HG03159 (cell line): ENCODE measurements around the gene GALNTL6.

Experiments
- ATAC-seq: cut with Tn5 transposase; IDR thresholded peaks from one replicate; pipeline ENCODE4 v1.9.1; 2021; ENCODE audit warnings: mild to moderate bottlenecking, moderate library complexity; ENCODE audit not compliant: unreplicated experiment

Gene GALNTL6

GRCh38 chr4:171983935-171984805 is 171.0 kb downstream of the GALNTL6 start:
- no peak for ATAC-seq

GRCh38 chr4:171985129-171985528 is 171.9 kb downstream of the GALNTL6 start:
- ATAC-seq, result no peak

GRCh38 chr4:171993247-171993646 is 180.0 kb downstream of the GALNTL6 start:
- ATAC-seq, result no peak

GRCh38 chr4:172007889-172008288 is 194.7 kb downstream of the GALNTL6 start:
- ATAC-seq, result no peak

GRCh38 chr4:172009446-172010230 is 196.4 kb downstream of the GALNTL6 start:
- ATAC-seq, result no peak

- no peak for ATAC-seq
Observed at GRCh38 chr4:172011196-172011595, 198.0 kb downstream of the GALNTL6 start.

- ATAC-seq, result no peak
Observed at GRCh38 chr4:172018358-172018757, 205.2 kb downstream of the GALNTL6 start.

GRCh38 chr4:172035562-172035961 is 222.4 kb downstream of the GALNTL6 start:
- ATAC-seq, result no peak

GRCh38 chr4:172040766-172041165 is 227.6 kb downstream of the GALNTL6 start:
- ATAC-seq, result no peak

- no peak for ATAC-seq
Observed at GRCh38 chr4:172042714-172043114, 229.5 kb downstream of the GALNTL6 start.

- ATAC-seq, result no peak
Observed at GRCh38 chr4:172045981-172046380, 232.8 kb downstream of the GALNTL6 start.

GRCh38 chr4:172048666-172049065 is 235.5 kb downstream of the GALNTL6 start:
- no peak for ATAC-seq

GRCh38 chr4:172050911-172051310 is 237.7 kb downstream of the GALNTL6 start:
- ATAC-seq, result no peak

- ATAC-seq, result peak; percentile 70
Observed at GRCh38 chr4:172055046-172055445, 241.8 kb downstream of the GALNTL6 start.

GRCh38 chr4:172055498-172055897 is 242.3 kb downstream of the GALNTL6 start:
- ATAC-seq, result no peak

- ATAC-seq, result no peak
Observed at GRCh38 chr4:172061204-172061603, 248.0 kb downstream of the GALNTL6 start.

- no peak for ATAC-seq
Observed at GRCh38 chr4:172068506-172068905, 255.3 kb downstream of the GALNTL6 start.

GRCh38 chr4:172073590-172073989 is 260.4 kb downstream of the GALNTL6 start:
- no peak for ATAC-seq

GRCh38 chr4:172083272-172083671 is 270.1 kb downstream of the GALNTL6 start:
- ATAC-seq, result no peak

- no peak for ATAC-seq
Observed at GRCh38 chr4:172088556-172088955, 275.4 kb downstream of the GALNTL6 start.

- no peak for ATAC-seq
Observed at GRCh38 chr4:172095161-172095560, 282.0 kb downstream of the GALNTL6 start.

GRCh38 chr4:172096786-172097185 is 283.6 kb downstream of the GALNTL6 start:
- no peak for ATAC-seq
